Activated T-cell treated with anti-CD3 and anti-CD28 coated beads, Interleukin-2, amount 50 U/mL, for 1 hour (primary cell): ENCODE data around the gene ARMC10.
A peak's percentile ranks its signal among the peaks of the same experiment; 100 is the strongest.
"Not testable (repeated sequence)": the region's sequence is repeated elsewhere in the genome, so short reads cannot be mapped to it uniquely, and the experiment has no call there.

Source experiments
- DNase-seq: peaks from one replicate; pipeline ENCODE4 v3.0.0-alpha.2; 2020

Gene ARMC10

GRCh38 chr7:103074519-103075336 is at the start of gene ARMC10, which contains the start of gene FBXL13:
Gene ARMC10 (plus strand): TSS chr7:103075140. CDS start chr7:103075273, 133 bp downstream.
Gene FBXL13 (minus strand): TSS chr7:103074796.
- peak; percentile 97 for DNase-seq

- DNase-seq = no peak
These were observed 49.6 kb upstream of the ARMC10 start for GRCh38 chr7:103025341-103025740.

- no peak for DNase-seq
These were observed 43.9 kb upstream of the ARMC10 start for GRCh38 chr7:103031024-103031423.

GRCh38 chr7:103031781-103032180 is 43.2 kb upstream of the ARMC10 start:
- no peak for DNase-seq

- DNase-seq = not testable (repeated sequence)
These were observed 40.6 kb upstream of the ARMC10 start for GRCh38 chr7:103034318-103034717.

GRCh38 chr7:103037476-103037822 is 37.5 kb upstream of the ARMC10 start:
- DNase-seq = no peak

GRCh38 chr7:103037823-103038739 is 36.9 kb upstream of the ARMC10 start:
- not testable (repeated sequence) for DNase-seq

GRCh38 chr7:103041815-103042214 is 33.1 kb upstream of the ARMC10 start:
- not testable (repeated sequence) for DNase-seq

- no peak for DNase-seq
These were observed 26.1 kb upstream of the ARMC10 start for GRCh38 chr7:103048833-103049232.

- DNase-seq = no peak
These were observed 23.4 kb upstream of the ARMC10 start for GRCh38 chr7:103051519-103051918.

- DNase-seq = not testable (repeated sequence)
These were observed 18.9 kb upstream of the ARMC10 start for GRCh38 chr7:103056006-103056405.

GRCh38 chr7:103058122-103058521 is 16.8 kb upstream of the ARMC10 start:
- DNase-seq = no peak

- DNase-seq = no peak
These were observed 15.5 kb upstream of the ARMC10 start for GRCh38 chr7:103059471-103059870.

GRCh38 chr7:103063895-103064294 is 11.0 kb upstream of the ARMC10 start:
- no peak for DNase-seq

- peak; percentile 45 for DNase-seq
These were observed 9.3 kb upstream of the ARMC10 start for GRCh38 chr7:103065667-103066066.

GRCh38 chr7:103068414-103069403 is 6.2 kb upstream of the ARMC10 start:
- no peak for DNase-seq

- no peak for DNase-seq
These were observed 3.9 kb upstream of the ARMC10 start for GRCh38 chr7:103071000-103071399.

GRCh38 chr7:103073989-103074518 is 886 bp upstream of the ARMC10 start:
- DNase-seq = no peak

GRCh38 chr7:103075337-103075918 is 488 bp downstream of the ARMC10 start:
- DNase-seq = no peak

- no peak for DNase-seq
These were observed 1.8 kb downstream of the ARMC10 start for GRCh38 chr7:103076764-103077163.

- no peak for DNase-seq
These were observed 2.4 kb downstream of the ARMC10 start for GRCh38 chr7:103077318-103077717.

GRCh38 chr7:103078226-103078625 is 3.3 kb downstream of the ARMC10 start:
- DNase-seq = not testable (repeated sequence)
